ENCODE data around the gene PRKD2.

- no peak for TF ChIP-seq CTCF (IDR thresholded peaks at IDR 0.05; ENCODE audit: poor library complexity)
- no peak for TF ChIP-seq EZH2 (IDR thresholded peaks at IDR 0.05; ENCODE audit: borderline replicate concordance)
These were observed 82.8 kb downstream of the PRKD2 start for GRCh38 chr19:46634045-46634655.
